Measurements from ENCODE around the gene TMEM117. TPM values are rescaled to one million over a fixed set of nuclear protein-coding genes. Genes with fewer than 3 reads are reported as not detected.

Gene TMEM117
- total RNA-seq, 4 donors from 2014 or later: 13.9 to 34.1 (median 29.1) TPM

DNA sequence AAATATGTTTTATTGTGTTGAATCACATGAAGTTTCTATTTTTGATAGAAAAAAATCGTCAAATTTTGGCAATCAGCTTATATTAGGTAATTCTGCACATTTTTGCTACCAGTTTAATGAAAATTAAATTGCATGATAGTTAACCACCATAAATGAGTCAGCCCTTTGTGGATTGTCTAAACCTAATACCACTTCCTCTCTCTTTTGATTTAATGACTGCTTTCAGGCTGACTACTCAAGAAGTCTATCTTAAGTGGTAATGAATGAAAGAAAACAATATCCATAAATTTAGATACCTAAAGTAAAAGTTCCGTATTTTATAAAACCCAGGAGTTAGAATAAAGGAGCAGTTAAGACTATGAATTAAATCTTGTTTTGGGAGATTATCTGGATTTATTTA, 450.5 kb downstream of the TMEM117 start:
- WGBS: 57% methylated on average over 2 of the region's 2 CpGs

DNA sequence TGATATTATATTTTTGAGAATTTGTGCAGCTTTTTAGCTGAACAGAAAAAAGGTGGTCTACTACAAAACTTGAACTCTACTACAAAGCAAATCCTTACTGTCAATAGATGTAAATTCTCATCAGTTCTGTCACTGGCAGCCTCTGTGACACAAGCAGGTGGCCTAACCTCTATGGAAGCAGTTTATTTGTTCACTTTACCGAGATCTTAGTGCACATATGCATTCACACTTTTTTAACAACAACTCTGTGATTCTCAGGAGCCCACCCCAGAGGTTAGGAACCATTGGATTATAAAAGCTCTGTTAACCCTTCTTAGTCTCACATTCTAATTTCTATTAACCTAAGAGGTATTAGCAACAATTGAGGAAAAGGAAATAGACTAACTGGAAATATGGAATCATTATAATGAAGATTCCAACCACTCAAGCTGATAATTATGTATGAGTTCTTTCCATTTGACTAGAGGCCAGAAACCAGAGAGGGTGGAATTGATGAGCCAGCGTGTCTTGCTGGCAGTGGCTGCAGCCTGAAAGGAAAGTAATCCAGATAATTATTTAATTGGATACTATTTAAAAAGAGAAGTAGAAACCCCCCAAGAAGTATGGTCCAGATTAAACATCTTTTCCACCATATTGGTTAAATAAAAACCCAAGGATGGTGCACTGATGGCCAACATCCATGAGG, 451.1 kb downstream of the TMEM117 start:
- WGBS: 59% methylated on average over 2 of the region's 2 CpGs
- TF ChIP-seq, protein P1, sequence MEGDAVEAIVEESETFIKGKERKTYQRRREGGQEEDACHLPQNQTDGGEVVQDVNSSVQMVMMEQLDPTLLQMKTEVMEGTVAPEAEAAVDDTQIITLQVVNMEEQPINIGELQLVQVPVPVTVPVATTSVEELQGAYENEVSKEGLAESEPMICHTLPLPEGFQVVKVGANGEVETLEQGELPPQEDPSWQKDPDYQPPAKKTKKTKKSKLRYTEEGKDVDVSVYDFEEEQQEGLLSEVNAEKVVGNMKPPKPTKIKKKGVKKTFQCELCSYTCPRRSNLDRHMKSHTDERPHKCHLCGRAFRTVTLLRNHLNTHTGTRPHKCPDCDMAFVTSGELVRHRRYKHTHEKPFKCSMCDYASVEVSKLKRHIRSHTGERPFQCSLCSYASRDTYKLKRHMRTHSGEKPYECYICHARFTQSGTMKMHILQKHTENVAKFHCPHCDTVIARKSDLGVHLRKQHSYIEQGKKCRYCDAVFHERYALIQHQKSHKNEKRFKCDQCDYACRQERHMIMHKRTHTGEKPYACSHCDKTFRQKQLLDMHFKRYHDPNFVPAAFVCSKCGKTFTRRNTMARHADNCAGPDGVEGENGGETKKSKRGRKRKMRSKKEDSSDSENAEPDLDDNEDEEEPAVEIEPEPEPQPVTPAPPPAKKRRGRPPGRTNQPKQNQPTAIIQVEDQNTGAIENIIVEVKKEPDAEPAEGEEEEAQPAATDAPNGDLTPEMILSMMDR (IDR thresholded peaks at IDR 0.05): no peak
- no peak for TF ChIP-seq EP300 (IDR thresholded peaks at IDR 0.05)
- no peak for TF ChIP-seq POLR2AphosphoS5 (IDR thresholded peaks at IDR 0.05)
- no peak for TF ChIP-seq POLR2A (IDR thresholded peaks at IDR 0.05)
- no peak for DNase-seq (ENCODE audit: low spot score in 2 of 2)

More for the DNA sequence above, 450.5 kb downstream of the TMEM117 start:
- Histone ChIP-seq H3K27me3 (no peaks in the 10 kb centered on the region), H3K4me1 (no peaks in the 10 kb centered on the region), H3K27ac (no peak overlapping the region), H3K36me3 (no peaks in the 10 kb centered on the region), H3K4me3 (no peak overlapping the region), H3K9me3 (peaks cover 4% of the 10 kb centered on the region)
- TF ChIP-seq POLR2A (IDR thresholded peaks at IDR 0.05) (no peak), POLR2AphosphoS5 (IDR thresholded peaks at IDR 0.05) (no peak), EP300 (IDR thresholded peaks at IDR 0.05) (no peak)
- TF ChIP-seq, protein P1 (IDR thresholded peaks at IDR 0.05): no peak
- DNase-seq (ENCODE audit: low spot score in 2 of 2): no peak

DNA sequence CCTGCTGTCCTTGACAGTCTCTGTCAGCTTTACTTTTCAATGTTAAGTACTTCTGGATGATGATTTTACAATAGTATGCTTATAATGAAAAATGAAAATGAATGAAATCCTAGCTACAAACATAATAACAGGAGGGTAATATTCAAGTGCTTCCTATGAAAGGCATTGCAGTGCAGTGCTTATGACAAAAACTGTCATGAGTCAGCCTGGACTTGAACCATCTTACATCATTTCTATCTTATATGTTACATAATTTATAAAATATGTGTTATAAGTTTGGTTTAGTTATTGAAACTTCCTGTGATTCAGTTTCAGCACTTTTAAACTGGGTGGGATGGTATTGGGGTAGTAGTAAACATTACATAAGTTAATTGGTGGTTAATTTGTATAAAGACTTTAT, 451.7 kb downstream of the TMEM117 start:
- no peak for DNase-seq (ENCODE audit: low spot score in 2 of 2)
- TF ChIP-seq POLR2AphosphoS5 (IDR thresholded peaks at IDR 0.05): no peak
- TF ChIP-seq EP300 (IDR thresholded peaks at IDR 0.05): no peak
- TF ChIP-seq POLR2A (IDR thresholded peaks at IDR 0.05): no peak
- TF ChIP-seq, protein P1 (IDR thresholded peaks at IDR 0.05): no peak
- H3K27ac ChIP-seq: no peak overlapping the region
- peaks cover 4% of the 10 kb centered on the region for H3K9me3 ChIP-seq
- H3K4me3 ChIP-seq: no peak overlapping the region
- no peaks in the 10 kb centered on the region for H3K36me3 ChIP-seq
- no peaks in the 10 kb centered on the region for H3K4me1 ChIP-seq
- H3K27me3 ChIP-seq: no peaks in the 10 kb centered on the region

More for the DNA sequence above, 451.1 kb downstream of the TMEM117 start:
- Histone ChIP-seq H3K4me3 (no peak overlapping the region), H3K27me3 (no peaks in the 10 kb centered on the region), H3K4me1 (no peaks in the 10 kb centered on the region), H3K36me3 (no peaks in the 10 kb centered on the region), H3K9me3 (peaks cover 4% of the 10 kb centered on the region), H3K27ac (no peak overlapping the region)

DNA sequence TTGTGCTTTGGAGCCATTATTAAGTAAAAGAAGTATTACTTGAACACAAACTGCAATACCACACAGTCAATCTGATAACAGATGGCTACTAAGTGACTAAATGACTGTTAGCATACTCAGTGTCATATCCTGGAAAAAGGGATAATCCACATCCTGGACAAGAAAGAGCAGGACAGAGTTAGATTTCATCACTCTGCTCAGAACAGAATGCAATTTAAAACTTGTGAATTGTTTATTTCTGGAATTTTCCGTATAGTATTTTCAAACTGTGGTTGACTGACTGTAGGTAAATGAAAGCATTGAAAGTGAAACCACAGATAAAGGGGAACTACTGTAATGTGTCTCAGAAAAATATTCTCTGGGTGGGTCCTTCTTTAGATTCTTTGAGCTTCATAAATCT, 458.8 kb downstream of the TMEM117 start:
- peaks cover 17% of the 10 kb centered on the region for H3K9me3 ChIP-seq
- 82% methylated on average over 1 of the region's 1 CpG for WGBS
- DNase-seq (ENCODE audit: low spot score in 2 of 2): no peak
- no peaks in the 10 kb centered on the region for H3K27me3 ChIP-seq
- TF ChIP-seq POLR2AphosphoS5 (IDR thresholded peaks at IDR 0.05) (no peak), EP300 (IDR thresholded peaks at IDR 0.05) (no peak), POLR2A (IDR thresholded peaks at IDR 0.05) (no peak)
- TF ChIP-seq, protein P1 (IDR thresholded peaks at IDR 0.05): no peak
- H3K36me3 ChIP-seq: no peaks in the 10 kb centered on the region
- H3K4me3 ChIP-seq: no peak overlapping the region
- H3K4me1 ChIP-seq: no peaks in the 10 kb centered on the region
- no peak overlapping the region for H3K27ac ChIP-seq

DNA sequence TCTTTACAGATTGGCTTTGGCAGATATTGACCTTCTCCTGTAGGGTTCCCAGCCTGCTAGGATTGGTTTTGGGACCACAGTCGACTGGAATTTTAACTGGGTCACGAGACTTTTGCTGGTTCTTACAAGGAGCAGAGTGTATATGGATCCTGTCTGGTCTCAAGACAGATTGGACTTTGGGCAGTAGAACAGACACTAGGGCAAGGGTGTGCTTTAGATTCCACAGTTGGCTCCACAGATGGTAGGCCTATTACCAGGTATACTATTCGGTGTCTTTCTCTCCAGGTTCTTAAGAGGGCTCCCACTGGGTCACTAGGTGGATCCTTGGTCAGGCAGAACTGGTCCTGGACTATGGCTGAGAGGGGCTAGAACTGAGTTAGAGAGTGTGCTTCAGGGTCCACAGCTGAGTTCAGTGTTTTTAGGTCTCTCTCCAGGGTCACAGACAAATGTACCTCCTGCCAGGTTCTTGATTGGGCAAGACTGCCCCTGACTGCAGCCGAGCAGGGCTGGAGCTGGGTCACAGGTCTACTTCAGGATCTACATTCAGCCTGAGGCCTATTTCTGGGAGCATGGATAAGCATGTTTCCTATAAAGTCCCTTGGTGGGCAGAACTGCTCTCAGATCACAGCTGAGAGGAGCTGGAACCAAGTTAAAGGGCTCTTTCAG, 460.2 kb downstream of the TMEM117 start:
- H3K4me1 ChIP-seq: no peaks in the 10 kb centered on the region
- H3K27me3 ChIP-seq: no peaks in the 10 kb centered on the region
- H3K36me3 ChIP-seq: no peaks in the 10 kb centered on the region
- TF ChIP-seq, protein P1 (IDR thresholded peaks at IDR 0.05): no peak
- TF ChIP-seq EP300 (IDR thresholded peaks at IDR 0.05): no peak
- TF ChIP-seq POLR2A (IDR thresholded peaks at IDR 0.05): no peak
- no peak for TF ChIP-seq POLR2AphosphoS5 (IDR thresholded peaks at IDR 0.05)
- no peak for DNase-seq (ENCODE audit: low spot score in 2 of 2)
- H3K4me3 ChIP-seq: no peak overlapping the region
- H3K9me3 ChIP-seq: peaks cover 12% of the 10 kb centered on the region
- 100% methylated on average over 3 of the region's 4 CpGs for WGBS
- no peak overlapping the region for H3K27ac ChIP-seq
